ENCODE data around the gene UPK3A. TPM values are rescaled to one million over a fixed set of nuclear protein-coding genes. Genes with fewer than 3 reads are reported as not detected.
"Not testable (repeated sequence)": the region's sequence is repeated elsewhere in the genome, so short reads cannot be mapped to it uniquely, and the experiment has no call there.

Gene UPK3A
- total RNA-seq, 1 donor from 2014 or later = 2.0 TPM

DNA sequence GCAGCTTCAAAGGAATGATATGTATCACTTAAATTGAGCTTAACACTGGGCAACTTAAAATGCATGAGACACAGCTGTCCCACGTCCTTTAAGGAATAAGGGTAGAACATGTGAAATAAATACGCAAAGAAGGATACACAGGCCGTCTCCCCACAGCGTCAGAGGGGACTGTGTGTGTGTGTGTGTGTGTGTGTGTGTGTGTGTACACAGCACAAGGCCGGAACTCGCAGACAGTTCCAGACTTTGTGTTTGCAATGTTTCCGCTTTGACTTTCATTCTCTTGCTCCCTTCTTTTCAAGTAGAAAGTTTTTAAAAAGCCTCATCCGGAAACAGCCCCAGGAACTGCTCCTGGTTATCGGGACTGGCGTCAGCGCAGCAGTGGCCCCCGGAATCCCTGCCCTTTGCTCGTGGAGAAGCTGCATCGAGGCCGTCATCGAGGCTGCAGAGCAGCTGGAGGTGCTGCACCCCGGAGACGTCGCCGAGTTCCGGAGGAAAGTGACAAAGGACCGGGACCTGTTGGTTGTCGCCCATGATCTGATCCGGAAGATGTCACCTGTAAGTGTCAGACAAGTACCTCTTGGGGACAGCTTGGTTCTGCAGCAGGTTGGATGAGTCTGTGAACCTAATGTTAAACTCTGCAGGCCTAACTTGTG, 38.2 kb downstream of the UPK3A start:
- no peak overlapping the region for H3K4me3 ChIP-seq (ENCODE audit: low read depth, low read length)
- no peak for DNase-seq (ENCODE audit: low read depth)
- TF ChIP-seq, protein P1, sequence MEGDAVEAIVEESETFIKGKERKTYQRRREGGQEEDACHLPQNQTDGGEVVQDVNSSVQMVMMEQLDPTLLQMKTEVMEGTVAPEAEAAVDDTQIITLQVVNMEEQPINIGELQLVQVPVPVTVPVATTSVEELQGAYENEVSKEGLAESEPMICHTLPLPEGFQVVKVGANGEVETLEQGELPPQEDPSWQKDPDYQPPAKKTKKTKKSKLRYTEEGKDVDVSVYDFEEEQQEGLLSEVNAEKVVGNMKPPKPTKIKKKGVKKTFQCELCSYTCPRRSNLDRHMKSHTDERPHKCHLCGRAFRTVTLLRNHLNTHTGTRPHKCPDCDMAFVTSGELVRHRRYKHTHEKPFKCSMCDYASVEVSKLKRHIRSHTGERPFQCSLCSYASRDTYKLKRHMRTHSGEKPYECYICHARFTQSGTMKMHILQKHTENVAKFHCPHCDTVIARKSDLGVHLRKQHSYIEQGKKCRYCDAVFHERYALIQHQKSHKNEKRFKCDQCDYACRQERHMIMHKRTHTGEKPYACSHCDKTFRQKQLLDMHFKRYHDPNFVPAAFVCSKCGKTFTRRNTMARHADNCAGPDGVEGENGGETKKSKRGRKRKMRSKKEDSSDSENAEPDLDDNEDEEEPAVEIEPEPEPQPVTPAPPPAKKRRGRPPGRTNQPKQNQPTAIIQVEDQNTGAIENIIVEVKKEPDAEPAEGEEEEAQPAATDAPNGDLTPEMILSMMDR (conservative IDR thresholded peaks at IDR 0.05; ENCODE audit: low read depth, low read length) = no peak

DNA sequence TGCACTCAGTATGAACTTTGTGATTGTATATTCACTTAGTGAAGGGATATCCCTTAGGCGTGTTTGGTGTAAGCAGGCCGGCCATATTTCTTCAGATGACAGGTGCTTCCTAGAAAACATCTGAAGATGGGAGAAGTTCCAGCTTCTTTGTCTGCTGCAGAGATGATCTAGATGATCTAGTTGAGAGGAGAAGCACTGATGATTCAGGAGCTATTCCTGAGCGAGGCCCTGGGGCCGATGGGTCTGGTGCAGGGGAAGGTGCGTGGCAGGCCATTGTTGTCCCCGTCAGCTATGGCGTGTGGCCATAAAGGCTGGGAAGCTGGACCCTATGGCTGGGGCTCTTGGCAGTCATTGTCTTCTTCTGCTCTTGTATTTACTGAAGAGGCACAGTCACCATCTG, 38.9 kb downstream of the UPK3A start:
- TF ChIP-seq, protein P1 (conservative IDR thresholded peaks at IDR 0.05; ENCODE audit: low read depth, low read length) = no peak
- DNase-seq (ENCODE audit: low read depth) = no peak

DNA sequence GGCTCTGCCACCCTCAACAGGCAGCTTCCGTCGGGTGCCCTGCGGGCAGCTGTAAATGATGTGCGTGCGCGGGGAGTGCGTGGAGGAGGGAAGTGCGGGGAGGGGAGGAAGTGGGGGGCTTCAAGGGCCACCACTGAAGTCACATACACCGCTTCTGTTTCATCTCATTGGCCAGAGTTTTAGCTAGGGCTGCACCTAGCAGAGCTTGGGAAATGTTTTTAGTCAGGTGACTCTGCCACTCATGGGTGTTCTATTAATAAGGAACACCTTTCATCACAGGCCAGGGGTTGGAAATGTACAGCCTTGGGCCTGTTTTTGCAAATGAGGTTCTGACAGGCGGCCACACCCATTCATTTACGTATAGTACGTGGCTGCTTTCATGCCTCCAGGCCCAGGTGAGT, 39.6 kb downstream of the UPK3A start:
- no peak for DNase-seq (ENCODE audit: low read depth)
- no peak overlapping the region for H3K4me3 ChIP-seq (ENCODE audit: low read depth, low read length)
- TF ChIP-seq, protein P1 (conservative IDR thresholded peaks at IDR 0.05; ENCODE audit: low read depth, low read length) = no peak

More for the DNA sequence above, 38.9 kb downstream of the UPK3A start:
- no peak overlapping the region for H3K4me3 ChIP-seq (ENCODE audit: low read depth, low read length)

GRCh38 chr22:45328261-45328660, 43.5 kb downstream of the UPK3A start:
- not testable (repeated sequence) for H3K4me3 ChIP-seq (ENCODE audit: low read depth, low read length); DNase-seq (ENCODE audit: low read depth)

GRCh38 chr22:45328822-45329529, 44.2 kb downstream of the UPK3A start:
- TF ChIP-seq, protein P1 (conservative IDR thresholded peaks at IDR 0.05; ENCODE audit: low read depth, low read length) = no peak
- DNase-seq (ENCODE audit: low read depth) = no peak
- no peak overlapping the region for H3K4me3 ChIP-seq (ENCODE audit: low read depth, low read length)

DNA sequence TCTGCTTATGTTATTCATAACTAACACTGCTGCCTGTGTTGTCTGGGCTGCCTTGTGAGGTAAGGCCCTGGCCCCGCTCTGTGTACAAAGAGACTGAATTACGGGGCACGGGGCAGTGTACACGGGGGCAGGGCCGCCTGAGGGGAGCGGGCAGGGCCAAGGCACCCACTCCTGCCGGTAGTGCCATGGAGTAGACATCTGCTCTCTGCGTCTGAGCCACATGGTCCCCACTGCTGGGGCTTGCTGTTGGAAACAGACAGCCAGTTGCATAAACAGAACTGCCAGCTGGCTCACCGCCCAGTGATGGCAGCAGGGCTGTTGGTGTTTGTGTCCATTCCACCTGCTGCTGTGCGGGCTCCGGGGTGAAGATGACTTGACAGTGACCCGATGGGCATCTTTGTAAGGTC, 44.8 kb downstream of the UPK3A start:
- DNase-seq (ENCODE audit: low read depth) = no peak
- no peak overlapping the region for H3K4me3 ChIP-seq (ENCODE audit: low read depth, low read length)
- TF ChIP-seq, protein P1 (conservative IDR thresholded peaks at IDR 0.05; ENCODE audit: low read depth, low read length) = no peak

DNA sequence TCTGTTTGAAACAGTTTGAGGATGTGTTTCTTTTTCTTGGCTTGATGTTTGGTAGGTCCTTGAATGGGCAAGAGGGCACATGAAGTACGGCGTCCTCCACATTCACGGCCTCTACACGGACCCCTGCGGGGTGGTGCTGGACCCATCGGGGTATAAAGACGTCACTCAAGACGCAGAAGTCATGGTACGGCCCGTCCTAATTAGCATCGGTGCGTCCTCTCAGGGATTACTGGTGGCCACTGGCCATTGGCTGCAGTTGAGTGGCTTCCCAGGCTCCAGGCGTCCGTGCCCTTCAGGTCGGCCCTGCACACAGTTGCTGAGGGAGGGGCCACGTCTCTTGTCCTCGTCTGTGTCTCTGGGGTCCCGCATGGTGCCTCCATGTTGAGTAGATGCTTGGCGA, 45.8 kb downstream of the UPK3A start:
- TF ChIP-seq, protein P1 (conservative IDR thresholded peaks at IDR 0.05; ENCODE audit: low read depth, low read length) = no peak
- no peak for DNase-seq (ENCODE audit: low read depth)
- H3K4me3 ChIP-seq (ENCODE audit: low read depth, low read length) = no peak overlapping the region
